CD4-positive, alpha-beta memory T cell (primary cell): Measurements from ENCODE around the gene MYLK3. TPM values are rescaled to one million over a fixed set of nuclear protein-coding genes. Genes with fewer than 3 reads are reported as not detected.
A peak's percentile ranks its signal among the peaks of the same experiment; 100 is the strongest.

Experiments used
- CTCF ChIA-PET: fragments of 350-600 bp; sonication (Branson Sonifier 250); formaldehyde crosslinking; loops from one replicate; lab custom pipeline; 2021; ENCODE audit warnings: inconsistent platforms; ENCODE audit not compliant: partially characterized antibody; lab: Charles Lee
- POLR2A ChIA-PET: fragments of 350-600 bp; sonication (Branson Sonifier 250); formaldehyde crosslinking; loops from one replicate; lab custom pipeline; 2021; ENCODE audit not compliant: partially characterized antibody; lab: Charles Lee
- DNase-seq, 5 donors: peaks; one replicate each; pipeline versions ENCODE4 v3.0.0 to v3.0.0-alpha.2; 2020 to 2022; ENCODE audit warnings: mixed read lengths in 1 of 5
- H3K27ac ChIP-seq: one replicate; pipeline ENCODE4 v1.7.0; 2013; ENCODE audit warnings: low read depth, low read length
- H3K27me3 ChIP-seq: 2 replicates; pipeline ENCODE4 v1.7.0; 2013; ENCODE audit warnings: mild to moderate bottlenecking, low read length, moderate library complexity; ENCODE audit not compliant: insufficient read depth
- H3K36me3 ChIP-seq: 2 replicates; pipeline ENCODE4 v1.7.0; 2013; ENCODE audit warnings: mild to moderate bottlenecking, low read length, moderate library complexity; ENCODE audit not compliant: insufficient read depth
- H3K4me1 ChIP-seq: 2 replicates; pipeline ENCODE4 v1.7.0; 2013; ENCODE audit warnings: mild to moderate bottlenecking, low read length, moderate library complexity; ENCODE audit not compliant: insufficient read depth
- H3K4me3 ChIP-seq, 2 donors: one replicate each; pipeline ENCODE4 v1.7.0; 2013; ENCODE audit warnings: low read length in 2 of 2, mild to moderate bottlenecking in 1 of 2
- H3K9me3 ChIP-seq, 2 donors: one replicate each; pipeline ENCODE4 v1.7.0; 2013; ENCODE audit warnings: low read length in 2 of 2, control low read depth in 1 of 2; ENCODE audit not compliant: control insufficient read depth in 1 of 2
- H3K27ac Mint-ChIP-seq, 7 donors: one replicate each; pipeline ENCODE4 v1.8.0; 2020 to 2021; ENCODE audit warnings: mixed read lengths in 7 of 7, mild to moderate bottlenecking in 6 of 7, inconsistent platforms in 3 of 7, moderate library complexity in 3 of 7
- H3K27me3 Mint-ChIP-seq, 2 donors: one replicate each; pipeline ENCODE4 v1.8.0; 2020 to 2021; ENCODE audit warnings: mixed read lengths in 2 of 2
- H3K36me3 Mint-ChIP-seq, 2 donors: one replicate each; pipeline ENCODE4 v1.8.0; 2020 to 2021; ENCODE audit warnings: mixed read lengths in 2 of 2, inconsistent platforms in 1 of 2, mild to moderate bottlenecking in 1 of 2
- H3K4me1 Mint-ChIP-seq, 4 donors: one replicate each; pipeline ENCODE4 v1.8.0; 2020 to 2021; ENCODE audit warnings: mixed read lengths in 4 of 4, mild to moderate bottlenecking in 1 of 4
- H3K4me3 Mint-ChIP-seq, 8 donors: one replicate each; pipeline ENCODE4 v1.8.0; 2020 to 2021; ENCODE audit warnings: mixed read lengths in 8 of 8, mild to moderate bottlenecking in 7 of 8, moderate library complexity in 6 of 8, inconsistent platforms in 3 of 8
- H3K9me3 Mint-ChIP-seq, 8 donors: one replicate each; pipeline ENCODE4 v1.8.0; 2020 to 2021; ENCODE audit warnings: mixed read lengths in 8 of 8, mild to moderate bottlenecking in 5 of 8, inconsistent platforms in 3 of 8, moderate library complexity in 1 of 8
- intact Hi-C: fragments of 100-400 bp; cut with micrococcal nuclease; formaldehyde crosslinking; loops from one replicate; pipeline ENCODE4 v1.15.1; 2023
- polyA plus RNA-seq, 2 donors: library from polyadenylated mRNA; unstranded; fragments of 300-500 nt; fragmentation: Illumina TruSeq; gene quantifications; one replicate each; pipeline ENCODE4 v1.2.3, GENCODE V29; 2021
- total RNA-seq, 2 experiments: library from RNA; stranded (reverse); gene quantifications; one replicate each; pipeline ENCODE4 v1.2.3, GENCODE V29; 2021

MYLK3 gene
- total and polyA plus RNA-seq, 4 experiments from 2014 or later = 0.32 TPM; not detected in 3

DNA sequence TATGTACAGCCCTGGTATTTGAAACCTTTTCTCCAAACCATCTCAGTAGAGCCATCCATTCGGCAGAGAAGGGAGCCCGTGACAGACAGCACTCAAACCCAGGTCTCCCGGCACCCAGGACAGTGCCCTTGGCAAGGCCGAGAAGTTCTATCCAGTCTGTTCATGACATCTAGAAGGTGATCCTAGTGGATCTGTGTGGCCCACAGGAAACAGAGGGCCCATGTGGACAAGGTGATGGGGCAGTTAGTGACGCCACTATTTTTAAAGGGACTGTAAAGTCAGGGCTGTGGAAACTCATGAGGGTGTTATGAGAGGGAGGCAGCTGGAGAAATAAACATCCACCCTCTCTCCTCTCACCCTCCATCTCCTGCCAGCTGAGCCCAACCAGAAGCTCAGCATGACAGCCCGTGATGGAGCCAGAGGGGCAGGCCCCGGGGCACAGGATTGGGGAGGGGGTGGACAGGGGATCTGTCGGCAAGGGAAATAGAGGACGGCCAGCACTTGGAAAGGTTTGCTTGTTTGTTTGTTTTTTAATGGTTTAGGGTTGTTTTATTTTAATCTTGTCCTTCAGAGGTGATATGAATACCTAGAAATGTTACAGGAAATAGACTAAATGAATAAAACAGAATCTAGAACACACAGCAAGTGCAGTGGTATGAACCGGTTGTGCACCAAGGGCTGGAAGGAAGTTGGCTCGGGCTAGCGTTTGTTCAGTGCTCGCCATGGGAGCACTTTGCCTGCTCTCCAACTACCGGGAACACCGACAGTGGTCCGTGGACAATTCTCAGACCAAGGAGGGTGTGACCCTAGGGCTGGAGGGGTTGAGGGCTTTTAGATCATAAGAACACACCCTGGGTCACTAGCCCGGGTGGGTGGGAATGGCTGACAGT, 17.1 kb downstream of the MYLK3 start:
- H3K27ac Mint-ChIP-seq = no peak overlapping the region
- no peaks in the 10 kb centered on the region for H3K36me3 ChIP-seq
- H3K4me1 ChIP-seq = no peaks in the 10 kb centered on the region
- H3K9me3 Mint-ChIP-seq = peaks cover 0 to 5% (median under 1%) of the 10 kb centered on the region in 8 donors
- H3K4me1 Mint-ChIP-seq = no peaks in the 10 kb centered on the region
- H3K36me3 Mint-ChIP-seq = no peaks in the 10 kb centered on the region
- DNase-seq = no peak
- no peak overlapping the region for H3K4me3 ChIP-seq
- H3K27me3 ChIP-seq = no peaks in the 10 kb centered on the region
- POLR2A ChIA-PET = no interaction called here
- intact Hi-C loops = no loop called here
- CTCF ChIA-PET = no interaction called here
- H3K27me3 Mint-ChIP-seq = peaks cover 0 to 2% of the 10 kb centered on the region in 2 donors
- H3K27ac ChIP-seq = no peak overlapping the region
- no peak overlapping the region for H3K4me3 Mint-ChIP-seq
- H3K9me3 ChIP-seq = no peaks in the 10 kb centered on the region

DNA sequence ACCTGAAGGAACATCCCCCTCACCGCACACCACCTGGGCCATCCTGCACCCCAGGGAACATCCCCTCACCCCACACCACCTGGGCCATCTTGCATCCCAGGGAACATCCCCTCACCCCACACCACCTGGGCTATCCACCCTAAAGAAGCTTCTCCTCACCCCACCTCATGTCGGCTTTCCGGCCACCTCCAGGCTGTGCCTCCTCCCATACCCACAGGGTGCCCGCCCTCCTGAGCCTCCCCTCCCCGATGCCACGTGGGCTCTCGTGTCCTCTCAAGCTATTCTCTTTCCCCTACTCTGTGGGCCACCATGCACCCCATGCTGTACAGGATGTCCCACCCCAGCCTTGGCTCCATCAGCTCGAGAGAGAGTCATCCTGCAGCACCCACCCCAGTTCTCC, 18.0 kb downstream of the MYLK3 start:
- H3K36me3 Mint-ChIP-seq = no peaks in the 10 kb centered on the region
- no peak overlapping the region for H3K27ac ChIP-seq
- H3K9me3 Mint-ChIP-seq = peaks cover 0 to 11% (median 8%) of the 10 kb centered on the region in 8 donors
- ChIA-PET POLR2A (no interaction called here), CTCF (no interaction called here)
- intact Hi-C loops = no loop called here
- no peaks in the 10 kb centered on the region for H3K36me3 ChIP-seq
- H3K4me3 Mint-ChIP-seq = no peak overlapping the region
- H3K4me1 ChIP-seq = no peaks in the 10 kb centered on the region
- no peaks in the 10 kb centered on the region for H3K4me1 Mint-ChIP-seq
- no peak for DNase-seq
- no peaks in the 10 kb centered on the region for H3K27me3 ChIP-seq
- peaks cover 1 to 2% of the 10 kb centered on the region in 2 donors for H3K27me3 Mint-ChIP-seq
- H3K4me3 ChIP-seq = no peak overlapping the region
- H3K9me3 ChIP-seq = no peaks in the 10 kb centered on the region
- no peak overlapping the region for H3K27ac Mint-ChIP-seq

DNA sequence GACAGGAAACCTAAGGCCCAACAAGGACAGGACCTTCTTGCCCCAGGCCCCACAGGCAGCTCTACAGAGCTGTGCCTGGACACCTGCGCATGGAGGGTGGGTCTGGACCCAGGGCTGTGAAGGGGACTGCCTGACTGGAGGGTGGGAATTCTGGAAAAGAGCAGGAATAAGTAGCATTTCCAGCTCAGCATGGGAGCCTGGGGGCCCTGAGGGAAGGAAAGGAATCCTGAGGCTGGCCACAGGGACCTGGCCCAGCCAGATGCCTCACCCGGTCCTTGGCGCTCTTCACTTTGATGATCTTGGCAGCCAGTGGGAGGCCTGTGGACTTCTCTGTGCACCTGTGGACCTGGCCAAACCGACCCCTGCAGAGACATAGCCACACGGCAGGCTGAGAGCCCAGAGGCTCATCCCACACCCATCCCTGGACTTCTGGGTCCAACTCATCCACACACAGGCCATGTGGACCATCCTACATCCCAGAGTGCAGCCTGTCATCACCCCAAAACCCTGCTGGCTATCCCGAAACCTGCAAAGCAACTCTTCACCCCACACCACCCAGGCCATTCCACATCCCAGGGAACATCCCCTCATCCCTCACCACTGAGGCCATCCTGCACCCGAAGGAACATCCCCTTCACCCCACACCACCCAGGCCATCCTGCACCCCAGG, 18.7 kb downstream of the MYLK3 start:
- ChIA-PET CTCF (no interaction called here), POLR2A (no interaction called here)
- intact Hi-C loops = no loop called here
- Histone ChIP-seq H3K27ac (no peak overlapping the region), H3K27me3 (no peaks in the 10 kb centered on the region), H3K9me3 (no peaks in the 10 kb centered on the region), H3K36me3 (no peaks in the 10 kb centered on the region), H3K4me1 (no peaks in the 10 kb centered on the region), H3K4me3 (no peak overlapping the region)
- DNase-seq = no peak
- Mint-ChIP-seq H3K4me3 (no peak overlapping the region), H3K36me3 (no peaks in the 10 kb centered on the region), H3K27me3 (peaks cover 1 to 2% of the 10 kb centered on the region in 2 donors), H3K4me1 (no peaks in the 10 kb centered on the region), H3K9me3 (peaks cover 0 to 13% (median 10%) of the 10 kb centered on the region in 8 donors), H3K27ac (no peak overlapping the region)

DNA sequence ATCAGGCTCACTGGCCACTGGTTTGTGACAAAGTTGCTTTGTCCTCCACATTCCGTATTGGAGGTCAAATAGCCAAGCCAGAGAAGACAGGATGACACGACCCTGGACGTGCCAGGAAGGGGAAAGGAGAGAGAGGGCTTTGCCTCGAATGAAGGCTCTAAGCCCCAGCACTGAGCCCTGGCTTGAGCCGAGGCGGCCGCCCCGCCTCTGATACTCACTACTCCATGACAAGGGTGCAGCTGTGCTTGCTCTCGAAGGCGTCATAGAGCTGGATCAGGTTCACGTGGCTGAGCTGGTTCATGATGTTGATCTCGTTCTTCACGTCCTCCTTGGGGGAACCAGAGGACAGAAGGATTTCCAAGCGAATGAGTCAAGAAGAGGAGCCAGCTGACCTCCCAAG, 19.3 kb downstream of the MYLK3 start:
- intact Hi-C loops = no loop called here
- Mint-ChIP-seq H3K27me3 (peaks cover 1 to 2% of the 10 kb centered on the region in 2 donors), H3K27ac (no peak overlapping the region), H3K9me3 (peaks cover 0 to 14% (median 10%) of the 10 kb centered on the region in 8 donors), H3K4me3 (no peak overlapping the region), H3K4me1 (no peaks in the 10 kb centered on the region), H3K36me3 (no peaks in the 10 kb centered on the region)
- DNase-seq = no peak
- H3K4me3 ChIP-seq = no peak overlapping the region
- H3K27me3 ChIP-seq = no peaks in the 10 kb centered on the region
- CTCF ChIA-PET = no interaction called here
- H3K27ac ChIP-seq = no peak overlapping the region
- no peaks in the 10 kb centered on the region for H3K36me3 ChIP-seq
- H3K9me3 ChIP-seq = no peaks in the 10 kb centered on the region
- H3K4me1 ChIP-seq = no peaks in the 10 kb centered on the region
- POLR2A ChIA-PET = no interaction called here

DNA sequence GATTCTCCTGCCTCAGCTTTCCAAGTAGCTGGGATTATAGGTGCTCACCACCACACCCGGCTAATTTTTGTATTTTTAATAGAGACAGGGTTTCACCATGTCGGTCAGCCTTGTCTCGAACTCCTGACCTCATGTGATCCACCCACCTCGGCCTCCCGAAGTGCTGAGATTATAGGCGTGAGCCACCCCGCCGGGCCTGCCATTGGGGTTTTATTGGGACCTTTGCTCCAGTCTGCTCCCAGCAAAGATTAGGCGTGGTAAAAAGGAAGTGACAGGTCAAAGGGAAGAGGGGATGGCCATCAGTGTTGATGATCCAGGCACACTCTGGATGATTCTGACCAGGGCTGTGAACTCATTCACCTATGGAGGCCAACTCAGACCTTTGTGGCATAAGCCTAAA, 20.5 kb downstream of the MYLK3 start:
- POLR2A ChIA-PET = no interaction called here

DNA sequence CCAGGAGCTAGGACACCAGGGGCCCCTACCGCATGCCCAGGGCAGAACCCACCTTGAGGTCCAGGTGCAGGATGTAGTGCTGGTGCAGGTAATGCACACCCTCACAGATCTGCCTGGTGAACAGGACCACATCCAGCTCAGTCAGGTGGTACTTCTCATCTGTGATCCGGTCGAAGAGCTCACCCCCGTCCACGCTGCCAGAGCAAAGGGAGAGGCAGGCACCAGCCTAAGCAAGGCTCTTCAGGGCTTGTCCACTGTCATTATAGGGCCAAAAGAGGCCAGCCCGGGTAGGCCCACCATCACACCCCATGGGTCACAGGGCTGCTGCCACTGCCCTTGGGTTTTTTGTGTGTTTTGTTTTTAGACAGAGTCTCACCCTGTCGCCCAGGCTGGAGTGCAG, 21.0 kb downstream of the MYLK3 start:
- no peaks in the 10 kb centered on the region for H3K36me3 ChIP-seq
- no peaks in the 10 kb centered on the region for H3K4me1 ChIP-seq
- no peaks in the 10 kb centered on the region for H3K9me3 ChIP-seq
- H3K27me3 ChIP-seq = no peaks in the 10 kb centered on the region
- Mint-ChIP-seq H3K27me3 (peaks cover 1 to 2% of the 10 kb centered on the region in 2 donors), H3K36me3 (no peaks in the 10 kb centered on the region), H3K27ac (no peak overlapping the region), H3K9me3 (peaks cover 0 to 16% (median 10%) of the 10 kb centered on the region in 8 donors), H3K4me3 (no peak overlapping the region), H3K4me1 (no peaks in the 10 kb centered on the region)
- H3K4me3 ChIP-seq = no peak overlapping the region
- CTCF ChIA-PET = no interaction called here
- intact Hi-C loops = no loop called here
- DNase-seq = no peak
- H3K27ac ChIP-seq = no peak overlapping the region
- POLR2A ChIA-PET = no interaction called here

More for the DNA sequence above, 20.5 kb downstream of the MYLK3 start:
- Mint-ChIP-seq H3K36me3 (no peaks in the 10 kb centered on the region), H3K27ac (no peak overlapping the region), H3K9me3 (peaks cover 0 to 16% (median 10%) of the 10 kb centered on the region in 8 donors), H3K4me1 (no peaks in the 10 kb centered on the region), H3K27me3 (peaks cover 1 to 2% of the 10 kb centered on the region in 2 donors), H3K4me3 (no peak overlapping the region)
- Histone ChIP-seq H3K4me3 (no peak overlapping the region), H3K4me1 (no peaks in the 10 kb centered on the region), H3K27me3 (no peaks in the 10 kb centered on the region), H3K27ac (no peak overlapping the region), H3K36me3 (no peaks in the 10 kb centered on the region), H3K9me3 (no peaks in the 10 kb centered on the region)
- DNase-seq = no peak
- CTCF ChIA-PET = no interaction called here
- intact Hi-C loops = no loop called here

DNA sequence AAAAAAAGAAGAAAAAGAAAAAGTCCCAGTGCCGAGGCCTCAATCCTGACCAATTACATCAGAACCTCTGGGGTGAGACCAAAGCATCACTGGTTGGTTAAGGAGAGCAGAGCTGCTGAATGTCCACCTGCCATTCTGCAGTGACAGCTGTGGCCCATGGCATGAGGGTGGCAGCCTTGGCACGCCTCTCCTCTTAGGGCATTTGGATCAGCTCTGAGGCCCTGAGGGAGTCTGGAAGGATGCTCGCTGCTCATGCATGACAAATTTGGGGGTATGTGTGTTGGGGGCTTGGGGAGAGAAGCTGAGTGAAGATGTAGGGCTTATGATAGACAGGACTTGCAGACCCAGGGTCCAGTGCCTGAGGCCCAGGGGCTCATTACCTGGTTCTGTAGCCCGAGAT, 26.3 kb downstream of the MYLK3 start:
- H3K9me3 ChIP-seq = no peaks in the 10 kb centered on the region
- intact Hi-C loops = no loop called here
- H3K36me3 ChIP-seq = no peaks in the 10 kb centered on the region
- Mint-ChIP-seq H3K36me3 (no peaks in the 10 kb centered on the region), H3K4me3 (no peak overlapping the region), H3K9me3 (peaks cover 0 to 16% (median 10%) of the 10 kb centered on the region in 8 donors), H3K4me1 (no peaks in the 10 kb centered on the region), H3K27ac (peak overlapping the region in 1 of 7 donors; percentile 37), H3K27me3 (peaks cover 0 to 1% of the 10 kb centered on the region in 2 donors)
- no peaks in the 10 kb centered on the region for H3K4me1 ChIP-seq
- ChIA-PET CTCF (no interaction called here), POLR2A (no interaction called here)
- no peak for DNase-seq
- H3K27me3 ChIP-seq = no peaks in the 10 kb centered on the region
- no peak overlapping the region for H3K27ac ChIP-seq
- H3K4me3 ChIP-seq = no peak overlapping the region
